ENCODE measurements around the gene ESR2.

The ESR2 gene

GRCh38 chr14:64260418-64260817 lies 33.8 kb downstream of the ESR2 start:
- Histone ChIP-seq H3K36me3 (ENCODE audit: insufficient read depth, low read length) (no peaks in the 10 kb centered on the region), H3K27me3 (ENCODE audit: control insufficient read depth in 1 of 2, insufficient read depth in 2 of 2, low read length in 2 of 2) (no peaks in the 10 kb centered on the region), H3K9me3 (ENCODE audit: low read length) (no peaks in the 10 kb centered on the region), H3K27ac (ENCODE audit: low read depth, low read length) (no peak overlapping the region), H3K4me3 (ENCODE audit: low read depth in 1 of 2, low read length in 2 of 2) (no peak overlapping the region), H3K9ac (ENCODE audit: low read length) (no peak overlapping the region), H3K4me1 (ENCODE audit: insufficient read depth, low read length) (no peaks in the 10 kb centered on the region)

GRCh38 chr14:64255756-64256155 lies 38.4 kb downstream of the ESR2 start:
- H3K9ac ChIP-seq (ENCODE audit: low read length) = no peak overlapping the region
- no peaks in the 10 kb centered on the region for H3K9me3 ChIP-seq (ENCODE audit: low read length)
- no peak overlapping the region for H3K4me3 ChIP-seq (ENCODE audit: low read depth in 1 of 2, low read length in 2 of 2)
- H3K27ac ChIP-seq (ENCODE audit: low read depth, low read length) = no peak overlapping the region
- no peaks in the 10 kb centered on the region for H3K27me3 ChIP-seq (ENCODE audit: control insufficient read depth in 1 of 2, insufficient read depth in 2 of 2, low read length in 2 of 2)
- no peaks in the 10 kb centered on the region for H3K36me3 ChIP-seq (ENCODE audit: insufficient read depth, low read length)
- no peaks in the 10 kb centered on the region for H3K4me1 ChIP-seq (ENCODE audit: insufficient read depth, low read length)

- Histone ChIP-seq H3K9me3 (ENCODE audit: low read length) (no peaks in the 10 kb centered on the region), H3K4me3 (ENCODE audit: low read depth in 1 of 2, low read length in 2 of 2) (no peak overlapping the region), H3K27ac (ENCODE audit: low read depth, low read length) (no peak overlapping the region), H3K9ac (ENCODE audit: low read length) (no peak overlapping the region), H3K36me3 (ENCODE audit: insufficient read depth, low read length) (no peaks in the 10 kb centered on the region), H3K4me1 (ENCODE audit: insufficient read depth, low read length) (no peaks in the 10 kb centered on the region), H3K27me3 (ENCODE audit: control insufficient read depth in 1 of 2, insufficient read depth in 2 of 2, low read length in 2 of 2) (no peaks in the 10 kb centered on the region)
Observed at GRCh38 chr14:64253672-64254071, 40.5 kb downstream of the ESR2 start.

DNA sequence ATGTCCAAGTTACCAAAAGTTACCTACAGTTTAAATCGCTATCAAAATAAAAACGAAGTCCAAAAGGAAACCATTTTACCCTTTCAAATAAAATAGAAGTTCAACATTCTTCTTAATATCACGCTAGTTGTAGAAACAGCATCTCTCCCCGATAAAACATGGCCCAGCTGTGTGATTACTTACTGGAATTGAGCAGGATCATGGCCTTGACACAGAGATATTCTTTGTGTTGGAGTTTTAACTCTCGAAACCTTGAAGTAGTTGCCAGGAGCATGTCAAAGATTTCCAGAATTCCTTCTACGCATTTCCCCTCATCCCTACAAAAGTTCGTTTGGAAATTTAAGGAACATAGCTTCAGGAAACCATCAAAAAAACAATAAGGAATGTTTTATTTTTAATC lies 44.8 kb downstream of the ESR2 start:
- Histone ChIP-seq H3K27ac (ENCODE audit: low read depth, low read length) (no peak overlapping the region), H3K4me1 (ENCODE audit: insufficient read depth, low read length) (no peaks in the 10 kb centered on the region), H3K9ac (ENCODE audit: low read length) (no peak overlapping the region), H3K9me3 (ENCODE audit: low read length) (no peaks in the 10 kb centered on the region), H3K4me3 (ENCODE audit: low read depth in 1 of 2, low read length in 2 of 2) (no peak overlapping the region), H3K27me3 (ENCODE audit: control insufficient read depth in 1 of 2, insufficient read depth in 2 of 2, low read length in 2 of 2) (no peaks in the 10 kb centered on the region), H3K36me3 (ENCODE audit: insufficient read depth, low read length) (no peaks in the 10 kb centered on the region)

- no peaks in the 10 kb centered on the region for H3K4me1 ChIP-seq (ENCODE audit: insufficient read depth, low read length)
Observed at GRCh38 chr14:64248689-64249088, 45.5 kb downstream of the ESR2 start.

GRCh38 chr14:64247195-64247594 lies 47.0 kb downstream of the ESR2 start:
- H3K9me3 ChIP-seq (ENCODE audit: low read length) = no peaks in the 10 kb centered on the region
- no peaks in the 10 kb centered on the region for H3K36me3 ChIP-seq (ENCODE audit: insufficient read depth, low read length)
- no peaks in the 10 kb centered on the region for H3K27me3 ChIP-seq (ENCODE audit: control insufficient read depth in 1 of 2, insufficient read depth in 2 of 2, low read length in 2 of 2)
- no peak overlapping the region for H3K9ac ChIP-seq (ENCODE audit: low read length)
- no peak overlapping the region for H3K4me3 ChIP-seq (ENCODE audit: low read depth in 1 of 2, low read length in 2 of 2)
- H3K4me1 ChIP-seq (ENCODE audit: insufficient read depth, low read length) = no peaks in the 10 kb centered on the region
- no peak overlapping the region for H3K27ac ChIP-seq (ENCODE audit: low read depth, low read length)

More at GRCh38 chr14:64248689-64249088, 45.5 kb downstream of the ESR2 start:
- Histone ChIP-seq H3K9me3 (ENCODE audit: low read length) (no peaks in the 10 kb centered on the region), H3K27me3 (ENCODE audit: control insufficient read depth in 1 of 2, insufficient read depth in 2 of 2, low read length in 2 of 2) (no peaks in the 10 kb centered on the region), H3K9ac (ENCODE audit: low read length) (no peak overlapping the region), H3K36me3 (ENCODE audit: insufficient read depth, low read length) (no peaks in the 10 kb centered on the region), H3K27ac (ENCODE audit: low read depth, low read length) (no peak overlapping the region), H3K4me3 (ENCODE audit: low read depth in 1 of 2, low read length in 2 of 2) (no peak overlapping the region)

- Histone ChIP-seq H3K27me3 (ENCODE audit: control insufficient read depth in 1 of 2, insufficient read depth in 2 of 2, low read length in 2 of 2) (no peaks in the 10 kb centered on the region), H3K9ac (ENCODE audit: low read length) (no peak overlapping the region), H3K4me1 (ENCODE audit: insufficient read depth, low read length) (no peaks in the 10 kb centered on the region), H3K4me3 (ENCODE audit: low read depth in 1 of 2, low read length in 2 of 2) (no peak overlapping the region), H3K9me3 (ENCODE audit: low read length) (no peaks in the 10 kb centered on the region), H3K27ac (ENCODE audit: low read depth, low read length) (no peak overlapping the region), H3K36me3 (ENCODE audit: insufficient read depth, low read length) (no peaks in the 10 kb centered on the region)
Observed at GRCh38 chr14:64246688-64247087, 47.5 kb downstream of the ESR2 start.

GRCh38 chr14:64245491-64245890 lies 48.7 kb downstream of the ESR2 start:
- Histone ChIP-seq H3K36me3 (ENCODE audit: insufficient read depth, low read length) (no peaks in the 10 kb centered on the region), H3K4me1 (ENCODE audit: insufficient read depth, low read length) (no peaks in the 10 kb centered on the region), H3K4me3 (ENCODE audit: low read depth in 1 of 2, low read length in 2 of 2) (no peak overlapping the region), H3K9me3 (ENCODE audit: low read length) (no peaks in the 10 kb centered on the region), H3K9ac (ENCODE audit: low read length) (no peak overlapping the region), H3K27ac (ENCODE audit: low read depth, low read length) (no peak overlapping the region), H3K27me3 (ENCODE audit: control insufficient read depth in 1 of 2, insufficient read depth in 2 of 2, low read length in 2 of 2) (no peaks in the 10 kb centered on the region)

DNA sequence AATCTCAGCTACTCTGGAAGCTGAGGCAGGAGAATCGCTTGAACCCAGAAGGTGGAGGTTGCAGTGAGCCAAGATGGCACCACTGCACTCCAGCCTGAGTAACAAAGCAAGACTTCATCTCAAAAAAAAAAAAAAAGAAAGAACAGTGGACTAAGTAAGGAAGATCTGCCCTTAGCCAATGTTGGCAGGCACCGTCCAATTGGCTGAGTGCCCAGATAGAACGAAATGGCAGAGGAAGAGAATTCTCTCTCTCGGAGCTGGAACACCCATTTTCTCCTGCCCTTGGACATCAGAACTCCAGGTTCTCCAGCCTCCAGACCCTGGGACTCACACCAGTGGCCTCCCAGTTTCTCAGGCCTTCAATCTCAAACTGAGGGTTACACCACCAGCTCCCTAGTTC lies 49.9 kb downstream of the ESR2 start:
- H3K9me3 ChIP-seq (ENCODE audit: low read length) = no peaks in the 10 kb centered on the region
- no peak overlapping the region for H3K9ac ChIP-seq (ENCODE audit: low read length)
- H3K27me3 ChIP-seq (ENCODE audit: control insufficient read depth in 1 of 2, insufficient read depth in 2 of 2, low read length in 2 of 2) = no peaks in the 10 kb centered on the region
- no peak overlapping the region for H3K27ac ChIP-seq (ENCODE audit: low read depth, low read length)
- no peaks in the 10 kb centered on the region for H3K36me3 ChIP-seq (ENCODE audit: insufficient read depth, low read length)
- H3K4me1 ChIP-seq (ENCODE audit: insufficient read depth, low read length) = no peaks in the 10 kb centered on the region
- no peak overlapping the region for H3K4me3 ChIP-seq (ENCODE audit: low read depth in 1 of 2, low read length in 2 of 2)

DNA sequence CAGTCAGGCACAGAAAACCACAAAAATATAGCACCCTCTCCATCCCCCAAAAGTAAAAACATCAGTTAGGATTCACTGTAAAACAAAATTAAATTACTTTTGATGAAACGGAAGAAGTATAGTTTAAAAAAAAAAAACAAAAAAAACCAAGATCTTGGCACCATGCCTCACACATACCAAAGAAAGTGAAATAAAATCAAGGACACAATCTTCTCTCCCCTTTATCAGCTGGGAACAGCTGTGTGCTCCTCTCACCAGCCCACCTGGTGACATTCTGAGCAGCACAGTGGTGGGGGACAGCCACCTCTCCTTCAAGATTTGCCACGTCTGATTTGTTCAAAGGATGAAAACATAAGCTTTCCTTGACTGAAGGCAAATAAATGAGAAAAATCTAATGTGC lies 55.5 kb downstream of the ESR2 start:
- H3K27me3 ChIP-seq (ENCODE audit: control insufficient read depth in 1 of 2, insufficient read depth in 2 of 2, low read length in 2 of 2) = no peaks in the 10 kb centered on the region

DNA sequence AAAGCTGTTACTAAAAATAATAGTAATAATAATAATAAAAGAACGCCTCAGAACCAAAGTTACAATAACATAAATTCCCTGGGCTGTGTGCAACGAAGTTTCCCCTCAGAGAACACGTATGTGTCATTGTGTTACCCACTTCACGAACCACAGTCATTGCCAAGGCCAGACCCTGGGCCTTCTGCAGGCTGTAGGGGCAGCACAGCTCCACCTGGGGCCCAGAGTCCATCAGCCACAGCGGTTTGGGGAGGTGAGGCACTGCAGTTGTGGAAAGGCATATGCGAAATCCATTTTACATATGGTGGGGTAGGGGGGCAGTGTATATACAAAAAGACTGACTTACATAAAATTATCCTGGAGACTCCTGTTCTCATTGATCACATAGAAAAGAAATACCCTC lies 56.1 kb downstream of the ESR2 start:
- H3K4me1 ChIP-seq (ENCODE audit: insufficient read depth, low read length) = no peaks in the 10 kb centered on the region
- H3K9me3 ChIP-seq (ENCODE audit: low read length) = no peaks in the 10 kb centered on the region
- no peak overlapping the region for H3K9ac ChIP-seq (ENCODE audit: low read length)
- H3K27me3 ChIP-seq (ENCODE audit: control insufficient read depth in 1 of 2, insufficient read depth in 2 of 2, low read length in 2 of 2) = no peaks in the 10 kb centered on the region
- H3K27ac ChIP-seq (ENCODE audit: low read depth, low read length) = no peak overlapping the region
- no peaks in the 10 kb centered on the region for H3K36me3 ChIP-seq (ENCODE audit: insufficient read depth, low read length)
- no peak overlapping the region for H3K4me3 ChIP-seq (ENCODE audit: low read depth in 1 of 2, low read length in 2 of 2)

More for the DNA sequence above, 55.5 kb downstream of the ESR2 start:
- H3K9ac ChIP-seq (ENCODE audit: low read length) = no peak overlapping the region
- H3K4me1 ChIP-seq (ENCODE audit: insufficient read depth, low read length) = no peaks in the 10 kb centered on the region
- H3K27ac ChIP-seq (ENCODE audit: low read depth, low read length) = no peak overlapping the region
- no peaks in the 10 kb centered on the region for H3K36me3 ChIP-seq (ENCODE audit: insufficient read depth, low read length)
- H3K9me3 ChIP-seq (ENCODE audit: low read length) = no peaks in the 10 kb centered on the region
- H3K4me3 ChIP-seq (ENCODE audit: low read depth in 1 of 2, low read length in 2 of 2) = no peak overlapping the region

DNA sequence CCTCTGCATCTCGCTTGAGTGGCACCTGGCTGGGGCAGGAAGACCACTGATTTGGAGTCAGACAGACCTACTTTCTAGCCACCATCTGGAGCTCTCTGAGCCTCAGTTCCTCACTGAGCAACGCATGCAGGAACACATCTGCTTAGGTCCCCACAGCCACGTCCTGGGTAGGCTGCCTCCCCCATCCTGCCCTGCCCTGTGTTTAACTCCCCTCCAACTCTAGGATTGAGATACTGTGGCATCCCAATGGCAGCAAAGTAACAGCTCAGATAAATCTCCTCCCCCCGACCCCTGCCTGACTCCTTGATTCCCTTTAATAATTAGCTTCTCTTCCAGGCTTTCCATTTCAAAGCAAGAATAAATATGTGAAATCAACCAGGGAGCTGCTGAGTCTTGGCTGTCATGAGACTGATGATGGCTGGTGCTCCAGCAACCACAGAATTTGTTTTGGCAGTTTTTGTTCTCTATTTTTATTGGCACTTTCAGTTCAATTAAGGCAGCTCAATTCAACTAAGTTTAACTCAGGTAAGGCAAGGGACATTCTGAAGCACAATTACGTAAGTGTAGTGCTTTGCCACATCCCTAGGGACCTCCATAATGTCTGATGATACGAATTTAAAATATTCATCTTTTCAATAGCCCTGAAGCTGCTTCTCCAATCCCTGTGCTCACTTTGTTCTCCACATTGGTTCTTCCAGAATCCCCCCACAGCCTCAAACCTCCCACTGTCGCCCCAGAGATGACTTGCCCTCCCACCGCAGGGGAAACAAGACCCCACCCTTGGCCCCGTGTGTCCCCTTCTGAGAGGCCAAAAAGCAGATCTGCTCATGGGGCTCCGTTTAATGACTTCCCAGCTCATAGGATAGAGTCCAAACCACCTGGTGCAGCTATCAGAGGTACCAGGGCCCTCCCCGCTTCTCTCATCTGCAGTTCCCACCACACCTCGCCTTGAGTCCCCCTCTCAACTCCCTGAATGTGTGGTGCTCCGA lies 58.2 kb downstream of the ESR2 start:
- H3K27me3 ChIP-seq (ENCODE audit: control insufficient read depth in 1 of 2, insufficient read depth in 2 of 2, low read length in 2 of 2) = no peaks in the 10 kb centered on the region
- H3K4me3 ChIP-seq (ENCODE audit: low read depth in 1 of 2, low read length in 2 of 2) = no peak overlapping the region
- no peak overlapping the region for H3K9ac ChIP-seq (ENCODE audit: low read length)
- no peak overlapping the region for H3K27ac ChIP-seq (ENCODE audit: low read depth, low read length)
- no peaks in the 10 kb centered on the region for H3K36me3 ChIP-seq (ENCODE audit: insufficient read depth, low read length)
- no peaks in the 10 kb centered on the region for H3K9me3 ChIP-seq (ENCODE audit: low read length)
- no peaks in the 10 kb centered on the region for H3K4me1 ChIP-seq (ENCODE audit: insufficient read depth, low read length)

All from muscle layer of colon (tissue), 2 donors.